DMS153 treated with DMSO at 0.1 percent for 48 hours (cell line): ENCODE measurements around the gene TPM1.

Experiments
- DNase-seq: peaks from one replicate; lab custom pipeline; 2025; ENCODE audit not compliant: unreplicated experiment; lab: John Stamatoyannopoulos, UW

The TPM1 gene

GRCh38 chr15:63052961-63053698 lies 10.6 kb downstream of the TPM1 start:
- DNase-seq, result no peak

DNA sequence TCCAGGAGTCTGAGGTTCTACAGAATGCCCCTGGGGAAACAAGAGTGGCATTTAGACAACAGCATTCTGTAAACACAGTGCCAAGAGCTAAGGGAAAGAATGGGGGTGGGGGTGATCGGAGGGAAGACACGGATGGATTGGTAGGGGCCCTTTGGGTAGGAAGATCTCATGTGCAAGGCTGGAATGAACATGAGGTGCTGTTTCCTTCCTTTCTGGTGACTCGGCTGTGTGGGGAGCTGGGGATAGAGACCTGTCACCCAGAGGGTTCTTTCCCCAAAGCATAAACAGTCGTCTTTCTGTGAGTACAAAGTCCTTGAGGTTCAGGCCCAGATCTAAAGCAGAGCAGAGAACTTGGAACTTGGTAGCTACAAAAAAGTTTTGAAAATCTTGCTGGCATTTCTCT lies 11.7 kb downstream of the TPM1 start:
- no peak for DNase-seq

DNA sequence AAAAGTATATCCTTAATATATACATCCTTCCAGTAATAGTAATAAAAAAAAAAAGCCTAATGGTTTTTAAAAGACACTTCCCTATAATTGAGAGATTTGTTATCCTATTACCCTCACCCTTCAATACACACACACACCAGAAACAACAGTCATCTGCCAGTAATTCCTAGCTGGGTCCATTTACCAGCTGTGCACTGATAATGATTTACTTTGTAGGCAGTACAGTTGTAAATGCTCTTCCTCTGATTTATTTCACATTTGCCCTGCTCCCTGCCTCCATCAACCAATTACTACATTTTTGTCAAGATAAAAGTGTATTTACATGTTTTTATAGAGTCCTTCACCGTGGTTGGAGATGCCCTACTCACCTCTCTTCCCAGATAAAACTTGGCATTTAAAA lies 12.4 kb downstream of the TPM1 start:
- no peak for DNase-seq

DNA sequence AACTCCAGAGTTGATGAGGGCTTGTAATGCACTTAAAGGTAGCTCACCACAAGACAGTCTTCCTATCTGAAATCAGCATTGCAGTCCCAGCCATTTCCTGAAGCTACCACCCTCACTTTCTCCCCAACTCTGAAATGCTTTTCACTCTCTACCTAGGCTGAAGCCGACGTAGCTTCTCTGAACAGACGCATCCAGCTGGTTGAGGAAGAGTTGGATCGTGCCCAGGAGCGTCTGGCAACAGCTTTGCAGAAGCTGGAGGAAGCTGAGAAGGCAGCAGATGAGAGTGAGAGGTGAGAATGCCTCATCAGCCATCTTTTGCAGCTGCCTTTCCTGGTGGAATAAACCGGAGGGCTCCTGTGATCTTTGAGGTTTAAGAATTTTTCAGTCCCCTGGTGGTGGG lies 14.3 kb downstream of the TPM1 start:
- DNase-seq, result no peak

DNA sequence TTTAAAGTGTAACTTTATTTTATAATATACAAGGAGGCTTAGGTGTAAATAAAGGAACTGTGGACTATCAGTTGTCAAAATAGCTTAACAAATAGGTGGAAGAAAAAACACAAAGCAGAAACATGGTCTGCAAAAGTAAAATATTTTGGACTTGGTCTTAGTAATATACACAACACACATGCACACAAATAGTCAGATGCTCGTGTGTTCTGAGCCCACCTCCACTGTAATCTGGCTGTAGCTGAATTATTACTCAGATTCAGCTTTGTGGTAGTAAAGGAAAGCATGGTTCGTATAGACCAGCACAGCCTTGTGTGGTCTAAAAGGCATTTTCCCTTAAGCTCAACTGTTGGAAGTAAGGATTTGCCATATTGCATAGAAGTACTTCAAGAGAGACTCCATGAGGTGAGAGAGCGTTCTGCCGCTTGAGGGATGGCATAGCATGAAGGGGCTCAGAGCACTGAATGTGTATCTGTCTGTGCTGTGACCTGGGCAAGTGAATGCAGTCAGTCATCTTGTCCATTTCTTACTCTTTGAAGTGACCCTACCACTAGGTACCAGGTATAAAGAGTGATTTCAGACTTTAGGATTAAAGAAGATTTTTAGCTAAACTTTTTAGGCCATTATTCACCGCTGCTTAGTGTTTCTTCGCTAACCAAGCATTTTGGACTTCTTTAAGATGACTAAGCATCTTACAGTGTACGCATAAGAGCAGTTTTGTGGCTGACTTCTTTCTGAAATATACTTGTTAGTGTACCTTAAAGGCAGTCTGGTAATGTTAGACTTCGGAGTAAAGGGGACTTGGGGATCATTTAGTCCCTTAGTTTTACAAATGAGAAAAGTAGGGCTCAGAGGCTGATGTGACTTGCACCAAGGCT lies 15.2 kb downstream of the TPM1 start:
- DNase-seq, result no peak

GRCh38 chr15:63059075-63059474 lies 16.5 kb downstream of the TPM1 start:
- DNase-seq, result no peak

DNA sequence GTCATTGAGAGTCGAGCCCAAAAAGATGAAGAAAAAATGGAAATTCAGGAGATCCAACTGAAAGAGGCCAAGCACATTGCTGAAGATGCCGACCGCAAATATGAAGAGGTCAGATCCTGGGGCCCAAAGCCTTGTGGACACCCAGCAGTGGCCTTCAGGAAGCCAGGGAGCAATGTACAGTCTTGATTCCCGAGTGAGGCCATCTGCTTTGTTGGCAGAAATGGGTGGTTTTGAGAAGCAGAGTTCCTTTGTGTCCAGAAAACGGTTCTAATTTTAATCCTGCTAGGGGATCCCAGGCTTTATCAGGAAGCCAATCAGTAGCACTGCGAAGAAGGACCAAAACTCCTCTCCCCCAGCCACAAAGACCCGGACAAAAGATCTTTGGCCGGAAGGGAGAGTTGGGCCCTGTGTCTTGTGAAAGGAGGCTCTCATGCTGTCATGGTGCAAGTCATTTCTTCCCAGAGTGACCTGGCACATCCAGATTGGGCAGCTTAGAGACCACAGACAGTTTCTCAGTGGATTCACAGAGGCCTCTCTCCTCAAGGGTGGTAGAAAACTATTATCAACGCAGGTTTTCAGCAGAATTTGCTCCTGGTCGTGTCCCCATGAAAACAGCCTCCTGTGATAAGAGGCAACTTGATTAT lies 17.1 kb downstream of the TPM1 start:
- DNase-seq, result no peak

GRCh38 chr15:63060699-63061098 lies 18.2 kb downstream of the TPM1 start:
- no peak for DNase-seq

GRCh38 chr15:63061975-63062374 lies 19.4 kb downstream of the TPM1 start:
- no peak for DNase-seq

- no peak for DNase-seq
Observed at GRCh38 chr15:63063164-63063756, 20.7 kb downstream of the TPM1 start.

GRCh38 chr15:63063877-63064409 lies 21.4 kb downstream of the TPM1 start:
- DNase-seq, result no peak

DNA sequence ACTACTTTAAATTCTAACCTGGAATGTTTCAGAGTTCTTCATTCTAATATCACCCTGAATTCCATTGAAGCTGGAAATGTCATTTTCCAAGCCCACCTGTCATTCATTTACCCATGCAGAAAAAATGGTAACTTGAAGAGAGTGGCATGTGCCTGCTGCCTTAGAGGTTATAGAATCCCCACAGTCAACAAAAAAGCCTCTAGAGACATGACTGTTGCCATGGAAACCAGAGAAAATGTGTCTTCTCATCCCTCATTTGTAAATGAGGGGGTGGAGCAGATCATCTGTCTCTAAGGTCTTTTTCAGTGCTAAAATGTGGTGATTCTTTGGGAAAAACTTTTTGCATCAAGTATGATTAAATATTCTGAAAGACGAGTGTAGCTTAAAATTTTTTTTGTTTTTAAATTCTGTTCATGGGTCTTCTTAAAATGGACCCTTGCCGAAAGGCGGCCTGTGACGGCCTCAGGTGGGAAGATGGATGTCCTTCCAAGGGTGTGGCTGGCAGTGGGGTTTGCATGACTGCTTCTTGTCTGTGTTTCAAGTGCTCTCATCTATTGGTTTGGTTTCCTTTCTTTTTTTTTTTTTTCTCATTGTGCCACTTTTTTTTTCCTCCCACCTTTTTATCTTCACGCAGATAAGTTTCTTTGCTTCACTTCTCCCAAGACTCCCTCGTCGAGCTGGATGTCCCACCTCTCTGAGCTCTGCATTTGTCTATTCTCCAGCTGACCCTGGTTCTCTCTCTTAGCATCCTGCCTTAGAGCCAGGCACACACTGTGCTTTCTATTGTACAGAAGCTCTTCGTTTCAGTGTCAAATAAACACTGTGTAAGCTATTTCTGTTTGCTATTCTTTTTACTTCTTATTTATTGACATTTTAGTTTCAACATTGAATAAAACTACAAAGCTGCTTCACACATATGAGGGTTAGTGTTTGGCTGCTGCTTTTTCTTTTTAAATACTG lies 23.0 kb downstream of the TPM1 start:
- no peak for DNase-seq

- no peak for DNase-seq
Observed at GRCh38 chr15:63066272-63066671, 23.7 kb downstream of the TPM1 start.

- DNase-seq, result no peak
Observed at GRCh38 chr15:63067306-63067705, 24.8 kb downstream of the TPM1 start.

- no peak for DNase-seq
Observed at GRCh38 chr15:63067976-63068743, 25.6 kb downstream of the TPM1 start.

DNA sequence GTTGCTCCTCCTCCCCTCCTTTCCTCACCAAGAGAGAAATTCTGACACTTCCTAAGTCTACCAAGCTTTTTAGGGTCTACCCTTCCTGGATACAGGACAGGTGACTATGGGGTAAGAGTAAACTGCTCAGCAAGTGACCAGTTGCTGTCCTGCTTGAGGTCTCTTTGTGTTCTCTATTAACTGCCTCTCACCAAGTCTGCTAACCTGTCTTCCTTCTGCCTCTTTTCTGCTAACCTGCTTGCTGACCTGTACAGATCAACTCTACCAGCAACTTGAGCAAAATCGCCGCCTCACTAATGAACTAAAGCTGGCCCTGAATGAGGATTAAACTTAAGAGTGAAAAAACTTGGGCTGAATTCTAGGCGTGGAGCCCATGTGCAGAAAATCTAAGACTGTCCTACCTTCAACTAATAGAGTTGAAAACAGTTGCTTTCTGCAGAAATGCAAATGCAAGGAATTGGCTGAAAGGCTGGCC lies 27.1 kb downstream of the TPM1 start:
- DNase-seq, result no peak

DNA sequence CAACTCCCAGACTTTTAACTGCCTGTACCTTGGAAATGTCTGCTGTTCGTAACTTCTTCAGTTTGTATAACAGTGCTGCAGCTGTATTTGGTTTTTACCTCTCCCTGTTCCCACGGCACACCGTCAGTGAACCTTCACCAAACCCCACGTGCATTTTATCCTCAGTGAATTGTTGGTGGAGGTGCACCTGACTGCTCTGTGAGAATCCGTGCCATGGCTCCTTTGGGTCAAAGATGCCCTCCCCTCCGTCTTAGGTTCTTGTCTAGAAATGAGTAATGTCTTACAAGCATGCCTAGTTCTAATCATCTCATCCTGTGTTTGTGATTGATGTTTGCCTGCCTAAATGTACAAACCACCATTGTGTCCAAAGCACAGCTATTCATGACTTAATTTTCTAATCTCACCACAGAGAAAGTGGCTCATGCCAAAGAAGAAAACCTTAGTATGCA lies 28.2 kb downstream of the TPM1 start:
- DNase-seq, result no peak

DNA sequence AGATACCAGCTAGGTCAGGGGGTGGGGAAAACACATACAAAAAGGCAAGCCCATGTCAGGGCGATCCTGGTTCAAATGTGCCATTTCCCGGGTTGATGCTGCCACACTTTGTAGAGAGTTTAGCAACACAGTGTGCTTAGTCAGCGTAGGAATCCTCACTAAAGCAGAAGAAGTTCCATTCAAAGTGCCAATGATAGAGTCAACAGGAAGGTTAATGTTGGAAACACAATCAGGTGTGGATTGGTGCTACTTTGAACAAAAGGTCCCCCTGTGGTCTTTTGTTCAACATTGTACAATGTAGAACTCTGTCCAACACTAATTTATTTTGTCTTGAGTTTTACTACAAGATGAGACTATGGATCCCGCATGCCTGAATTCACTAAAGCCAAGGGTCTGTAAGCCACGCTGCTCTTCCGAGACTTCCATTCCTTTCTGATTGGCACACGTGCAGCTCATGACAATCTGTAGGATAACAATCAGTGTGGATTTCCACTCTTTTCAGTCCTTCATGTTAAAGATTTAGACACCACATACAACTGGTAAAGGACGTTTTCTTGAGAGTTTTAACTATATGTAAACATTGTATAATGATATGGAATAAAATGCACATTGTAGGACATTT lies 28.9 kb downstream of the TPM1 start:
- no peak for DNase-seq
